Activated CD4-positive, CD25-positive, alpha-beta regulatory T cell treated with anti-CD3 and anti-CD28 coated beads, Interleukin-2, amount 50 U/mL, for 72 hours (primary cell): ENCODE data around the gene FLNB.

Experiments
- DNase-seq: peaks from one replicate; pipeline ENCODE4 v3.0.0; 2021

The FLNB gene

DNA sequence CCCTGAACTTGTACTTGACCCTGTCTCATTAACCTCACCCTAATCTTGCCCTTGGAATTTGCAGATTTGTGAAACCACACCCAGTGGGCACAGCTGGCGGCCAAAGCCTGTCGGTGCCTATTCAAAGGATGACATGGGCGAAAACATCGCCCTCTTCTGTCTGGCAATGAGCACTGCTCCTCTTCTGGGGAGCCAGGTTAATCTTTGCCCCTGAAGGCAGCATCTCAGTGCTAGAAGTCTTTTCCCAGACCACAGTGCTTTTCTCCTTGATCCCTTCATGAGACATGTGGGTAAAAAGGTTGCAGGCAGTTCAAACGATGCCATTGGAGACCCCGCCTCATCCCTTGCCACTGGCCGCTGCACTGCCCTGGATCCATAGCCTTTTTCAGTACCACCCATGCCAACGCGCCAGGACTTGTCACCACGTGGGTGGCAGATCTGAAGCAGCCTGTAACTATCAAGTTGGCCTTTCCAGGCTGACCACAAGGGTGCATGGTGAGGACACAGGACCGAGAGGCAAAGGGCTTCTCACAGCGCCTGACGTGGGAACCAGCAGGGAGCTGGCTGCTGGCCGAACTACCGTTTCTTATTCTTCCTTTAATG, 209.1 kb downstream of the FLNB start:
- DNase-seq, result peak; percentile 49

DNA sequence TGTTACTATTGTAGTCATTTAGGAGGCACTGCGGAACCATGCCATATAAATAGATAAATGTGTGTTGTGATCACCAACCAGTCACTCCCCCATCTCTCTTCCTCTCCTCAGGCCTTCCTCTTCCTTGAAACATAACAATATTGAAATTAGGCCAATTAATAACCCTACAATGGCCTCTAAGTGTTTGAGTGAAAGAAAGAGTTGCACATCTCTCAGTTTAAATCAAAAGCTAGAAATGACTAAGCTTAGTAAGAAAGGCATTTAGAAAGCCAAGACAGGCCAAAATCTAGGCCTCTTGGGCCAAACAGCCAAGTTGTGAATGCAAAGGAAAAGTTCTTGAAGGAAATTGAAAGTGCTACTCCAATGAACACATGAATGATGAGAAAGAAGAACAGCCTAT, 210.7 kb downstream of the FLNB start:
- no peak for DNase-seq
